Retinal pigment epithelial cell (primary cell): ENCODE measurements around the gene RCOR1.
"Not testable (repeated sequence)": the region's sequence is repeated elsewhere in the genome, so short reads cannot be mapped to it uniquely, and the experiment has no call there.

Experiments used
- DNase-seq: peaks from one replicate; pipeline ENCODE4 v3.0.0-alpha.2; 2010; ENCODE audit warnings: low read depth
- H3K4me3 ChIP-seq: 2 replicates; pipeline ENCODE4 v1.5.1; 2011; ENCODE audit warnings: mild to moderate bottlenecking, low read length, control low read depth, moderate library complexity
- TF ChIP-seq, protein P1 (sequence below): conservative IDR thresholded peaks from 2 replicates; pipeline ENCODE4 v1.5.1; 2011; ENCODE audit warnings: low read depth, low read length, control low read depth, inconsistent platforms

Gene RCOR1

DNA sequence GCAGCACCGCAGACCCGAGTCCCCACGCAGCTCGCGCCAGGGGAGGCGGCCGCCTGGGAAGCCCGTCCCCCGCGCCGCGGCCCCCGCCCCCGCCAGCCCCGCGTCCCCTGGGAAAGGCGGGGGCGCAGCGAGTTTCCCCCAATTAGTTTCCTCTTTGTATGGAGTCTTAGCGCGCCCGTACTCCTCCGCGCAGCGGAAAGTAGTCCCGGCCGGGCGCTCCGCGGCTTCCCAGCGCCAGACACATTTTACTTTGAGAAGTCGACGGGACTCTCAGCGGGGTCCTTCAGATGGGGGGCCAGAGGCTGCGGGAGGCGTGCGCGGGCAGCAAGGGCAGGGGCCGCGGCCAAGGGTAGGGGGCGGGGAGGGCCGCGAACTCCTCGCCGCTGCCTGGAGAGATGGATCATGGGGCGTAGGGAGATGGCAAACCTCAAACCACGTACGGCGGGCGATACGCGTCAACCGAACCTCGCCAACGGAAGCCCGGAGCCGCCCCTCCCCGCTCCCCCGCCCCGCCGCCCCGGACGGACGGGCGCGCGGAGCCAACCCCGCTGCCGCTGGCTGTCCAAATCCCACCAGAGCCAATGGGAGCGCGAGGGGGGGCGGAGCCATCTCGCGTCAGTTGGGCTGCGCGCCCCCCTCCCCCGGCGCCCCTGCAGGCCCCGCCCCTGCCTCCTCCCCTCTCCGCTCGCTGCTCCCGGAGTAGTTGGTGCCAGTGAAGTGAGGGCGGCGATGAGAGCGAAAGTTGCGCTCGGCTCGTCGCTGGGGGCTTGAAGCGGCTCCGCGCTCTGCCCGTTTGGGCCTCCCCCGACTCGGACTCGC lies at the start of gene RCOR1:
Gene RCOR1, plus strand, starts transcription at position 706 of the 819 bp plus-strand sequence. CDS start 238 bp downstream, outside the sequence.
- peak within 1 kb of the TSS; percentile 87 for H3K4me3 ChIP-seq
- TF ChIP-seq, protein P1, sequence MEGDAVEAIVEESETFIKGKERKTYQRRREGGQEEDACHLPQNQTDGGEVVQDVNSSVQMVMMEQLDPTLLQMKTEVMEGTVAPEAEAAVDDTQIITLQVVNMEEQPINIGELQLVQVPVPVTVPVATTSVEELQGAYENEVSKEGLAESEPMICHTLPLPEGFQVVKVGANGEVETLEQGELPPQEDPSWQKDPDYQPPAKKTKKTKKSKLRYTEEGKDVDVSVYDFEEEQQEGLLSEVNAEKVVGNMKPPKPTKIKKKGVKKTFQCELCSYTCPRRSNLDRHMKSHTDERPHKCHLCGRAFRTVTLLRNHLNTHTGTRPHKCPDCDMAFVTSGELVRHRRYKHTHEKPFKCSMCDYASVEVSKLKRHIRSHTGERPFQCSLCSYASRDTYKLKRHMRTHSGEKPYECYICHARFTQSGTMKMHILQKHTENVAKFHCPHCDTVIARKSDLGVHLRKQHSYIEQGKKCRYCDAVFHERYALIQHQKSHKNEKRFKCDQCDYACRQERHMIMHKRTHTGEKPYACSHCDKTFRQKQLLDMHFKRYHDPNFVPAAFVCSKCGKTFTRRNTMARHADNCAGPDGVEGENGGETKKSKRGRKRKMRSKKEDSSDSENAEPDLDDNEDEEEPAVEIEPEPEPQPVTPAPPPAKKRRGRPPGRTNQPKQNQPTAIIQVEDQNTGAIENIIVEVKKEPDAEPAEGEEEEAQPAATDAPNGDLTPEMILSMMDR, result no peak
- DNase-seq, result peak; percentile 93

DNA sequence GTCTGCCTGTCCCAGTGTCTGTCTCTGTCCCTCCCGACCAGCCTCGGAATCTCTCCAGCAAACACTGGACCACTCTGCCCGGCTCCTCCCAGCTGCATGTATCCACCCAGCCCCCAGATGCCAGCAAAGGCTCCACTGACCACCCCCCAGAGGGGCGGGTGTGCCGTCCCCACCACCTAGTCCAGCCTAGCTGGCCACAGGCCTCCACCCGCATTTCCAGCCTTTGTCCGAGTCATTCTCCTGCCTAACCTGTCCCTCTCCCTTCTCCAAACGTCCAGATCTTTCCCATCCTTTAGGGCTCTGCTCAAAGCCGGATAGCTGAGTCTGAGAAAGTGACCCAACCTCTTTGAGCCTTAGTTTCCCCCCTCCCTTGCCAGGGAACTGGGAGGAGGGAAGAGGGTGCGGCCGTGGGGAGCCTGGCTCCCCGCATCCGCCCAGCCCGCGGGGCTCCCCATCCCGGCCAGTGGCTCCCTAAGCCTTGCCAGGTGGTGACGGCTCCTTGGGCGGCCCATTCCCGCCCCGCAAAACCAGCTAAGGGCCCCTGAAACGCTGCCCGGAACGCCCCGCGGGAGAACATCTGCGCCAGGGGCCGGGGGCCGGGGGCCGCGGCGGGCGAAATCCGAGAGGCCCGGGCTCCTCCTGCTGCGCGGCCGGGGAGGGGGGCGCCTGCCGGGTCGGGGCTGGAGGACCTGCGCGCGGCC lies 48.3 kb upstream of the RCOR1 start:
- H3K4me3 ChIP-seq, result no peak overlapping the region
- DNase-seq, result no peak
- TF ChIP-seq, protein P1, result no peak

DNA sequence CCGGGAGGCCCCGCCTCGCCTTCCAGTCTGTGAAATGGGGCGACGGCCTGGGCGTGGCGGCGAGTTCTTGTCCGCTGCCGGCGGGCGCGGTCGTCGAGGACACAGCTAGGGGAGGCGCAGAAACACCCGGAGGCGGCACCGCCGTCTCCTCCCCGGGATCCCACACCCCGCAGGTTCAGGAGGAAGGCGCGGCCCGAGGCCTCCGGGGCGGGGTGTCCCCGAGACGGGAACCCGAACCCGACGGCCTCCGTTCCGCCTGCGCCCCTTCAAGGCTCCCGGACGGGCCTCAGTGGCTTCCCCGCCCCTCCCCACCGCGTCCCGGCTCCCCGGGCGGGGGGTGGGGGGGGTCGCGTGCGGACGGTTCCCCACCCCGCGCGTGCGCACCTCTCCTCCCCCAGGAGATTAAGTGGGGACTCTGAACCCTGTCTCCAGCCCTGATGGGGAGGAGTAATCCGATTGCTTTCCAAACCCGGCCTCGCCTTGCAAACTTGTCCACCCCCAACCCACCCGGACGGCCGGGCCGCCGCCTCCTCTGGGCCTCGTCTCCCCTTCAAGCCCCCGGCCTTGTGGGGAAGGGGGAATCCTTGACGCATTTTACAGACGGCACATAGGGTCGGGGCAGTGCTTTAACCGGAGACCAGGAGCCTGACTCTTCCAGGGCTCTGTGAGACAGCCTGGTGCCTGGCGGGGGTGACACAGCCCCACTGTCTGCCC lies 47.5 kb upstream of the RCOR1 start:
- H3K4me3 ChIP-seq, result no peak overlapping the region
- TF ChIP-seq, protein P1, result no peak
- DNase-seq, result no peak

DNA sequence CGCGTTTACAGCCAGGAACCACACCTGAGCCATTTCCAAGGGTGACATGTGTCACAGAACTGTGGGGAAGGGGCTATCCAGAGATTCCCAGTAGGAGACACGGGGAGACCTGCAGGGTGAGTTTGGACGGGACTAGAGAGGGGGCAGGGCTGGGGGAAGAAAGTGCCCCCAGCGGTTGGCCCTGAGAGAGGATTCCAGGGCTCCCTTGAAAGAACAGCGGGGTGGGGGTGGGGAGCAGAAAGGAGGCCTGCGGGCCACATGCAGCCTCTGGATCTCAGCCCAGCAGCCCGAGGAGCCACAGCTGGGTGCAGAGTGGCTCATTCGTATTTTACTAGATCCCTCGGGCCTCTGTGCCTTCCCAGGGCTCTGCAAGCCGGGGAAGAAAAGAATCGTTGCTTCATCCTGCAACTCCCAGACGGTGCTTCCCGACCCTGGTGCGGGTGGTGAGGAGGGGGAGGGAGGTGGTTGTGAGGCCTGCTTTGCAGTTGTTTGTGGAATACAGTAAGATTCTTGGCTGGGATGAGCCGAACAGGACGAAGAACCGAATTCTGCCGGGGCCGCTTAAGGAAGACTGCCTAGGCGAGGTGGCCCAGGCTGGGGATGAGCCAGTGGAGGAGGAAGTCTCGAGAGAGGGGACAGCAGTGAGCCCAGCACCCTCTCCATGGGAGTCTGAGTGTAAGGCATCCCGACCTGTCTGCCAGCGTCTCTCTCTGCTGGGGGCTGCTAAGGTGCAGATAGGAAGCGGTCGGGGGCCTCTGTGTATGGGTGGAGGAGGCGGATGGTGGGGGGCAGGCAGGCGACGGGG lies 46.8 kb upstream of the RCOR1 start:
- no peak for DNase-seq
- no peak overlapping the region for H3K4me3 ChIP-seq
- TF ChIP-seq, protein P1, result peak; percentile 15

DNA sequence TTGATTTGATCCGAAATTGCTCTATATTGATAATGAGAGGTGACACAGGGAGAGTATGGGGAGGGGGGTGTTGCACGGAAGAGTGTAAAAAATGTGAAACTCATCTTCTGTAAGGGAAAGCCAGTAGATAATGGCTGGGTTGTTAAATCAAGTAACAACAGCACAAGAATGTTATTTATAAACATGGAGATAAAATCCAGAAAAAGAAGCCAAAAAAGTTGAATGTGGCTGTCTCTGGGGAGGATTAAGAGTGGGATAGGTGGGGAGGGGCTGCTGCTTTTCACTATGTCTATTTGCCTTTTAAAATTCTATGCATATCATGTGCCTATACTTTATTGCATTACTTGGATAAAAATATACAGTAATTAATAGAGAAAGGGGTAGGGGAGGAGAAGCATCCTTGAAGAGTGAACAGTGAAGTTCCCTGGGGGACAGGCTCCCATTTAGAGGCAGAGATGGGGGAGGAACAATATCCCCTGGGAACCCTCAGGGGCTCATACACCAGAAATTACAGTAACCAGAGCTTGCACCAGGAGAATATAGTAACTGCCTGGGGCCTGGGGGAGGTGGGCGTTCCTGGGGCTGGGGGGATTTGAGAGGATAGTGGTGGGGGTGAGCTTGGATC lies 43.7 kb upstream of the RCOR1 start:
- H3K4me3 ChIP-seq, result no peak overlapping the region
- TF ChIP-seq, protein P1, result no peak
- DNase-seq, result no peak

DNA sequence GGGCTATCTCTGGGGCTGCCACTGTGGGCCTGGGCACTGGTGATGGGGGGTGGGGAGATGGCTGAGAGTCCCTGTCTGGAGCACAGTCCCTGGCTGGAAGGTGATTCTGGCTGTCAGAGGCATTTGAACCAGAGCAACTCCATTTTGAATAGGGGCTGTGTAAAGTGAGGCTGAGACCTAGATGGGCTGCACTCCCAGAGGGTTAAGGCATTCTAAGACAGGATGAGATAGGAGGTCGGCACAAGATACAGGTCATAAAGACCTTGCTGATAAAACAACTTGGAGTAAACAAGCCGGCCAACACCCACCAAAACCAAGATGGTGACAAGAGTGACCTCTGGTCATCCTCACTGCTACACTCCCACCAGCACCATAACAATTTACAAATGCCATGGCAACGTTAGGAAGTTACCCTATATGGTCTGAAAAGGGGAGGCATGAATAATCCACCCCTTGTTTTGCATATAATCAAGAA lies 41.5 kb upstream of the RCOR1 start:
- not testable (repeated sequence) for DNase-seq, H3K4me3 ChIP-seq
